ENCODE measurements around the gene VTI1A.

GRCh38 chr10:112763916-112764520, 317.0 kb downstream of the VTI1A start:
- TF ChIP-seq CTCF (IDR thresholded peaks at IDR 0.05), result no peak
- TF ChIP-seq POLR2A (IDR thresholded peaks at IDR 0.05), result no peak

Measured in adrenal gland (tissue), 5 donors.